GM10266 (cell line): ENCODE measurements around the gene CDT1.

Source experiments
- DNase-seq: peaks from one replicate; pipeline ENCODE4 v3.0.0; 2012; ENCODE audit errors: extremely low spot score
- TF ChIP-seq, protein P1 (sequence below): IDR thresholded peaks from 2 replicates; pipeline ENCODE4 v1.5.1; 2012; ENCODE audit warnings: mild to moderate bottlenecking, low read depth; ENCODE audit not compliant: control insufficient read depth, insufficient read depth; ENCODE audit errors: missing control alignments

The CDT1 gene

DNA sequence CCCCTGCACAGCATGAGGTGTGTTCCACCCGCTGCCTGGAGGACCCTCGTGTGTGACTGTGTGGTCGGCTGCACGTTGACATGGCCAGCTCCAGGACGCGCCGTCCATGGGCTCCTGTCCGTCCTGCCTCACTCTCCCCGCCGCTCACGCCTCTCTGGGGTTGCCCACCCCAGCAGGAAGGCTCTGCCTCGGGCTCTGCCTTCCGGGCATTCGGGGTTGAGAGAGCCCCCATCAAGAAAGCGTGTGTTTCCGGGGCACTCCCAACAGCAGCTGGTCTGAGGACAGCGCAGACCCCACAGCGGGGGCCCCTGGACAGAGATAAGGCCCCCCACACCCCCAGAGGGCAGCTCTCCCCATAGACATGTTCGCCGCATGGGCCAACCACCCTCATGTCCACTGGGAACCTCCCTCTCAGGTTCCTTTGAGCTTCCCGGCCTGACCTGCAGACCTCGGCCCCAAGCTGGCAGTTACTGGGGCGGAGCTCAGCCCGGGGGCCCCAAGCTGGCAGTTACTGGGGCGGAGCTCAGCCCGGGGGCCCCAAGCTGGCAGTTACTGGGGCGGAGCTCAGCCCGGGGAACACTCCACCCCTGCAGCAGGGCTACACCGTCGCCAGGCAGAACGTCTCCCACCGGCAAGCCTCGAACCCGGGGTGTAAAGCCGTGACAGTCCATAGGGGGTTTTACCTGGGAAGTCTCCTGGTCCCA is 10.2 kb upstream of the CDT1 start:
- TF ChIP-seq, protein P1, sequence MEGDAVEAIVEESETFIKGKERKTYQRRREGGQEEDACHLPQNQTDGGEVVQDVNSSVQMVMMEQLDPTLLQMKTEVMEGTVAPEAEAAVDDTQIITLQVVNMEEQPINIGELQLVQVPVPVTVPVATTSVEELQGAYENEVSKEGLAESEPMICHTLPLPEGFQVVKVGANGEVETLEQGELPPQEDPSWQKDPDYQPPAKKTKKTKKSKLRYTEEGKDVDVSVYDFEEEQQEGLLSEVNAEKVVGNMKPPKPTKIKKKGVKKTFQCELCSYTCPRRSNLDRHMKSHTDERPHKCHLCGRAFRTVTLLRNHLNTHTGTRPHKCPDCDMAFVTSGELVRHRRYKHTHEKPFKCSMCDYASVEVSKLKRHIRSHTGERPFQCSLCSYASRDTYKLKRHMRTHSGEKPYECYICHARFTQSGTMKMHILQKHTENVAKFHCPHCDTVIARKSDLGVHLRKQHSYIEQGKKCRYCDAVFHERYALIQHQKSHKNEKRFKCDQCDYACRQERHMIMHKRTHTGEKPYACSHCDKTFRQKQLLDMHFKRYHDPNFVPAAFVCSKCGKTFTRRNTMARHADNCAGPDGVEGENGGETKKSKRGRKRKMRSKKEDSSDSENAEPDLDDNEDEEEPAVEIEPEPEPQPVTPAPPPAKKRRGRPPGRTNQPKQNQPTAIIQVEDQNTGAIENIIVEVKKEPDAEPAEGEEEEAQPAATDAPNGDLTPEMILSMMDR = no peak
- DNase-seq = no peak

DNA sequence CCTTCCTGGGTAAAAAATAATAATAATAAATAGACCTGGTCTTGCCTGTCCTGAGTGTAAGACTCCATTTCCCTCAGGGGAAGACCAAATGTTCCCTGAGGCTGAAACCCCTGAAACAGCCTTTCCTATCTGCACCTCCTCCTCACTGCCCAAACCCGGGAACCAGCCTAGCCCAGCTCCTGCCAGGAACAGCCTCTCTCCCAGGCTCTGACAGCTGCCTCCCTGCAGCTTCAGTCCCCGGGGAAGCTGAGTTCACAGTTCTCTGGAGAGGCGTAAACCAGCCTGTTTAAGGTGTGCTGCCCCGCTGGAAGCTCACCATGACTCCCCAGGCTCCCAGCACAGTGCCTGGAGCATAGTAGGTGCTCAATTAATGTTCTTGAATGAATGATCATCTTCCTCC is 7.3 kb upstream of the CDT1 start:
- TF ChIP-seq, protein P1 = no peak
- no peak for DNase-seq

DNA sequence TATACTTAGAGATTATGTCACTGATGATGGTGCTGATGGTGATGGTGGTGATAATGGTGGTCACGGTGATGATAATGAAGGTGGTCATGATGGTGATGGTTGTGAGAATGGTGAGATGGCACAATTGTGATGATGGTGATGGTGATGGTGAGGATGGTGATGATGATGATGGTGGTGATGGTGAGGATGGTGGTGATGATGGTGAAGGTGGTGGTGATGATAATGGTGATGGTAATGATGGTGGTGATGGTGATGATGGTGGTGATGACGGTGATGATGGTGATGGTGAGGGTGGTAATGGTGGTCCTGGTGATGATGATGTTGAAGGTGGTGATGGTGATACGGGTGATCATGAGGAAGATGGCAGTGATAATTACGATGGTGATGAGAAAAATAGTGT is 5.5 kb upstream of the CDT1 start:
- DNase-seq = no peak
- TF ChIP-seq, protein P1 = no peak

DNA sequence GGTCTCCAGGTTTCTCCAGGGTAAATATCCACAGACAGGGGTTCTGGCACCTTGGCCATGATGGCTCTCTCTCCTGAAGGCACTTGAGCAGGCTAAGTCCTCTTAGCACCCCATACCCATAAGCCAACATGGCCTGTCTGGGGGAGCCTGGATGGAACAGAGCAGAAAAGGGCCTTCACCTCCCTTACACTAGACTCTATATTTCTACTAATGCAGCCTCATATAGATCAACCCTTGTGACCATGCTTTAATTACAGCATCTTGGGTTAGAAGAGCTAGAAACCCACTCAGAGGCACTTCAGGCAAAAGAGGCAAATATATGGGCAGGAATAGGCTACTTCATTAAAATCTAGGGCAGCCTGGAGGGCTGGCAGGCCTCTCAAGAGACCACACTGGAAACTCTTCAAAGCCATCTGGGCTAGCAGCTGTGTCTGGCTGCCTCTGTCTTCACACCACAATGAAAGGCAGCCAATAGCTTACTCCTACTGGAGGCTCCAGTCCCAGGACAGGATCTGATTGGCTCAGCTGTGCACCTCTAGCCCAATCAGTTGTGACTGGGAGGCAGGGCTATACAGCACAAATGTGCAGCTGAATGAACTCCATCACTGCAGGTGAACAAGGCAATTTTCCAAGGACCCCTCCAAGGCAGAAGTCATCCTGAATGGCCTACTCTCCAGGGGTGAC is 4.7 kb upstream of the CDT1 start:
- TF ChIP-seq, protein P1 = no peak
- DNase-seq = no peak

DNA sequence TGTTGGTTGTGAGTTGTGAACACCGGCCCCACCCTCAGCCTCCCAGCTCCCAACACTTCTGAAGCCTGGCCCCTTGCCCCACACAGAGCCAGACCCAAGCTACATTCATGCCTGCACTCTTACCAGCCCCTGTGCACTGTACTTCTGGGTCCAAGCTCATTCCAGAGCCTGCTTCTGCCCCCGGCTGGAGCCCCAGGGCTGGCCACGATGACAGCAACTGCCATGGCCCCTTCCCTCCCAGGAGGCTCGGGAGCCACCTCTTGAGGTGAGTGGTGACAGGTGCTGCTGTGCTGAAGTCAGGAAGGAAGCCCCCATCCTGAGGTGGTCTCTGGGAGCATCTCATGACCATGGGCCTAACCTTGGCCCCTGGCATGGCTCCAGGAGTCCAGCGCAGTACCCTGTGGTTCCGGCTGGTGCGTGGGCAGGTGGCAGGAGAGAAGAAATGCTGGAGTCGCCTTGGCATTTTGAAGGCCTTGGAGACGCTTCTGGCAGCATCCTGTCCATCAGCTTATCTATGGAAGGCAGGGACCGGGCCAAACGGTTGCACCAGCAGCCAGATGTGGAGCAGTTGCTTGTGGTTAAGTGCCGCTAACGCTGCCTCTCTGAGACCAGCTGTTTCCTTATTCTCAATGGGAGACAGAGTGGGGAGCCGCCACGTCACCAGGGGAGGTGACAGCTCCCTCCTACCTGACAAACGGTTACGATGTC is 3.9 kb upstream of the CDT1 start:
- TF ChIP-seq, protein P1 = no peak
- DNase-seq = no peak

DNA sequence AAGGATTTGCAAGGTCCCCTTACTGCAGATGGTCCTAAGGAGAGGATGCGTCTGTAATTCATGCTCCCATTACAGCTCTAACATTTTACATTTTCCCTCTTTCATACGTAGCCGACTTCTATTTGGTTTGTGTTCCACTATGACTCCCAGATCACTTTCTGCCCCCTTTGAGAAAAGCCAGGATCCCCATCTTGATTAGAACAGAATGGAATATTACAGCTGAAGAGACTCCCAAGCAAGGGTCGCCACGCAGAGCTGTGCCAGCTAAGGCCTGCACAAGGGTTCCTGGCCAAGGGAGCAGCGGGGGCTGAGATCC is 3.4 kb upstream of the CDT1 start:
- TF ChIP-seq, protein P1 = no peak
- DNase-seq = no peak

DNA sequence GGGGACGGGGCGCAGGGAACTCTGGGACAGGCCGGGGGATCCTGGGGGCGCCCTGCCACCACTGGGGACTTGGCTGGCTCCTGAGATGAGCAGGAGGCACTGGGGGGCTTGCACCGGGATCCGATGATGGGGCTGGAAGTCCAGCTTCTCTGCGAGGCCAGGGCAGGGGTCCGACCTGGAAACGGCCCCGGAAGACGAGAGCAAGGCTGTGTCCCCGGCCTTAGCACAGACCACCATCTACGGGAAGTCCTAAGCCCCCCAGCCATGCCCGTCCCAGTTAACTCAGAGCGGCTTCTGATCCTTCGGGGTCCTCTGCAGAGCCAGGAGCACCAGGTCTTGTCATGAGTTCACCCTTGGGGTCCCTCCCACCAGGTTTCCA is 573 bp downstream of the CDT1 start:
- no peak for DNase-seq
- TF ChIP-seq, protein P1 = no peak
